Measurements from ENCODE around the gene PHKA2. TPM values are rescaled to one million over a fixed set of nuclear protein-coding genes. Genes with fewer than 3 reads are reported as not detected.

The PHKA2 gene
- total and polyA plus RNA-seq, 7 donors, result 4.2 to 22.7 (median 11.1) TPM

GRCh38 chrX:18892899-18893298 lies 91.0 kb downstream of the PHKA2 start:
- H3K9me3 ChIP-seq, result no peaks in the 10 kb centered on the region
- H3K4me1 ChIP-seq, result peaks cover 0 to 14% (median 9%) of the 10 kb centered on the region in 4 donors
- intact Hi-C loops (cut with DNase I), result no loop called here
- no peak for DNase-seq
- H3K36me3 ChIP-seq, result no peaks in the 10 kb centered on the region
- H3K4me3 ChIP-seq, result no peak overlapping the region
- no peaks in the 10 kb centered on the region for H3K27me3 ChIP-seq
- TF ChIP-seq POLR2AphosphoS5 (IDR thresholded peaks at IDR 0.05) (no peak), CTCF (IDR thresholded peaks at IDR 0.05) (no peak), EP300 (IDR thresholded peaks at IDR 0.05) (no peak), POLR2A (IDR thresholded peaks at IDR 0.05) (no peak)
- H3K27ac ChIP-seq, result no peak overlapping the region
- 94 to 96% methylated on average over 6 of the region's 6 CpGs for WGBS, 2 donors

- Histone ChIP-seq H3K4me1 (peaks cover 0 to 22% (median 16%) of the 10 kb centered on the region in 4 donors), H3K27ac (no peak overlapping the region), H3K36me3 (no peaks in the 10 kb centered on the region), H3K4me3 (no peak overlapping the region), H3K9me3 (no peaks in the 10 kb centered on the region), H3K27me3 (no peaks in the 10 kb centered on the region)
- DNase-seq, result no peak
- 94 to 96% methylated on average over 9 of the region's 9 CpGs for WGBS, 2 donors
- intact Hi-C loops (cut with DNase I), result no loop called here
- TF ChIP-seq EP300 (IDR thresholded peaks at IDR 0.05), result no peak
- no peak for TF ChIP-seq POLR2A (IDR thresholded peaks at IDR 0.05)
- TF ChIP-seq POLR2AphosphoS5 (IDR thresholded peaks at IDR 0.05), result no peak
- no peak for TF ChIP-seq CTCF (IDR thresholded peaks at IDR 0.05)
Observed at GRCh38 chrX:18891548-18891945, 92.4 kb downstream of the PHKA2 start.

GRCh38 chrX:18890724-18891547 lies 93.0 kb downstream of the PHKA2 start:
- no peak for DNase-seq
- no peak overlapping the region for H3K4me3 ChIP-seq
- TF ChIP-seq EP300 (IDR thresholded peaks at IDR 0.05) (no peak), POLR2AphosphoS5 (IDR thresholded peaks at IDR 0.05) (no peak), CTCF (IDR thresholded peaks at IDR 0.05) (no peak), POLR2A (IDR thresholded peaks at IDR 0.05) (no peak)
- H3K4me1 ChIP-seq, result peaks cover 0 to 23% (median 13%) of the 10 kb centered on the region in 4 donors
- intact Hi-C loops (cut with DNase I), result no loop called here
- no peaks in the 10 kb centered on the region for H3K9me3 ChIP-seq
- H3K36me3 ChIP-seq, result no peaks in the 10 kb centered on the region
- no peaks in the 10 kb centered on the region for H3K27me3 ChIP-seq
- H3K27ac ChIP-seq, result no peak overlapping the region
- WGBS, 2 donors, result 88 to 91% methylated on average over 24 of the region's 24 CpGs

DNA sequence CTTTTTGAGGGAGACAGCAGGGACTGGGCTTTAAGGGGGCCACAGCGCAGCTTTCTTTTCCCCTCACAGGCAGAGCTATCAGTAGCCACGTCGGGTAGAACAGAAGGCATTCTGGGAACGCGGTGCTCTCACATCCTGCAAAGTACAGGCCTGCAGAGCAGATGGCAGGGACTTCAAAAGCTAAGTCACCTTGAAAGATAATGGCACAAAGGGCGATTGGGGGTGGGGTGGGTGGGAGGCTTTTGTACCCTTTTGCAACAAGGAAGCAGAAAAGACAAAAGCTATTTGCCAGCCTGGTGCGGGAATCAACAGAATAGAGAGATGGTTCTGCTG lies 93.9 kb downstream of the PHKA2 start:
- WGBS, 2 donors, result 72 to 87% methylated on average over 7 of the region's 7 CpGs
- Histone ChIP-seq H3K27me3 (no peaks in the 10 kb centered on the region), H3K4me1 (peaks cover 0 to 22% (median 15%) of the 10 kb centered on the region in 4 donors), H3K27ac (no peak overlapping the region), H3K36me3 (no peaks in the 10 kb centered on the region), H3K9me3 (no peaks in the 10 kb centered on the region), H3K4me3 (no peak overlapping the region)
- no peak for TF ChIP-seq EP300 (IDR thresholded peaks at IDR 0.05)
- TF ChIP-seq POLR2AphosphoS5 (IDR thresholded peaks at IDR 0.05), result no peak
- TF ChIP-seq CTCF (IDR thresholded peaks at IDR 0.05), result no peak
- TF ChIP-seq POLR2A (IDR thresholded peaks at IDR 0.05), result no peak
- no peak for DNase-seq
- intact Hi-C loops (cut with DNase I), result no loop called here

Data from sigmoid colon (tissue), 7 donors.